Measurements from ENCODE around the gene TRPM3. TPM values are rescaled to one million over a fixed set of nuclear protein-coding genes. Genes with fewer than 3 reads are reported as not detected.

The TRPM3 gene
- total and polyA plus RNA-seq, 2 of the 13 experiments (the other 11 are each of a cell fraction or from before 2014, with no cell fraction given): not detected

GRCh38 chr9:70979966-70980365 lies 141.5 kb downstream of the TRPM3 start (continued):
- TF ChIP-seq TRIM22 (IDR thresholded peaks at IDR 0.05) (no peak), EHMT2 (IDR thresholded peaks at IDR 0.05; ENCODE audit: borderline replicate concordance, low read depth, low read length) (no peak), HNRNPLL (IDR thresholded peaks at IDR 0.05; ENCODE audit: low read depth, low read length, poor library complexity, severe bottlenecking) (no peak), ATF1 (CRISPR knock-in tag; IDR thresholded peaks at IDR 0.05) (no peak)

GRCh38 chr9:70978085-70978484 lies 143.3 kb downstream of the TRPM3 start:
- H3K9me3 ChIP-seq (ENCODE audit: low read length): no peaks in the 10 kb centered on the region
- FAIRE-seq (no peak), DNase-seq (ENCODE audit: low spot score) (no peak), ATAC-seq (no peak)
- no peak overlapping the region for H3K4me3 ChIP-seq (replicated peaks in 1 of 3; ENCODE audit: insufficient read depth in 1 of 3, low read depth in 2 of 3, low read length in 3 of 3)
- TF ChIP-seq AGO1 (IDR thresholded peaks at IDR 0.05; ENCODE audit: low read depth, low read length, poor library complexity, severe bottlenecking) (no peak), RNF219 (CRISPR knock-in tag; IDR thresholded peaks at IDR 0.05) (no peak), ATF7-NPFF (CRISPR knock-in tag; IDR thresholded peaks at IDR 0.05; ENCODE audit: low read depth) (no peak), ERF (CRISPR knock-in tag; IDR thresholded peaks at IDR 0.05) (no peak), PREB (CRISPR knock-in tag; IDR thresholded peaks at IDR 0.05) (no peak), HNF4G (IDR thresholded peaks at IDR 0.05; ENCODE audit: borderline replicate concordance, low read depth, low read length) (no peak), HNF4G (CRISPR knock-in tag; IDR thresholded peaks at IDR 0.05; ENCODE audit: borderline replicate concordance, low read depth) (no peak)
- POLR2A ChIA-PET: no interaction called here
- no peak overlapping the region for H2AFZ ChIP-seq (ENCODE audit: low read length)
- no peaks in the 10 kb centered on the region for H3K4me1 ChIP-seq (ENCODE audit: insufficient read depth, low read length)
- in situ Hi-C loops (cut with HindIII; ENCODE audit: extremely low pct_ligation_motif_present, low pct_unique_long_range_greater_than_20kb) (loop anchor here (10.0 kb wide), 1 partner anchor 63 kb away; no protein-coding TSS in a partner anchor), intact Hi-C loops (cut with micrococcal nuclease; ENCODE audit: unreplicated experiment) (no loop called here)
- no peak overlapping the region for H3K4me2 ChIP-seq (ENCODE audit: low read depth, low read length)
- H3K36me3 ChIP-seq (replicated peaks in 1 of 2; ENCODE audit: control insufficient read depth in 1 of 2, insufficient read depth in 2 of 2, low read length in 2 of 2): no peaks in the 10 kb centered on the region
- BruUV-seq (replicated peaks): no TSS peak
- H3K9ac ChIP-seq (ENCODE audit: insufficient read depth, low read depth, low read length): no peak overlapping the region
- no peak overlapping the region for H3K27ac ChIP-seq (ENCODE audit: extremely low read length, insufficient read depth, low read length)
- WGBS (ENCODE audit: low lambda C conversion rate): 22% methylated on average over 3 of the region's 3 CpGs
- H4K20me1 ChIP-seq (ENCODE audit: insufficient read depth, low read length): no peaks in the 10 kb centered on the region
- H3K79me2 ChIP-seq (ENCODE audit: insufficient read depth, low read length): no peaks in the 10 kb centered on the region
- CTCF ChIA-PET (ENCODE audit: low intra/inter-chr PET ratio, low total read pairs): no interaction called here
- H3K27me3 ChIP-seq (ENCODE audit: control insufficient read depth in 1 of 2, insufficient read depth in 2 of 2, low read length in 2 of 2): no peaks in the 10 kb centered on the region

All from HepG2 (cell line).